ENCODE measurements around the gene PPTC7. TPM values are rescaled to one million over a fixed set of nuclear protein-coding genes. Genes with fewer than 3 reads are reported as not detected.

Gene PPTC7
- total and polyA plus RNA-seq, 2 experiments from 2014 or later = 2.4 to 3.4 TPM

GRCh38 chr12:110505332-110505731 is 77.8 kb downstream of the PPTC7 start:
- H3K79me2 ChIP-seq (ENCODE audit: insufficient read depth) = peaks cover 9% of the 10 kb centered on the region
- H3K9me3 ChIP-seq (ENCODE audit: low read depth) = no peaks in the 10 kb centered on the region
- WGBS, 2 experiments (ENCODE audit: low coverage in 1 of 2, low lambda C conversion rate in 2 of 2, missing lambda C conversion rate in 2 of 2) = 49 to 51% methylated on average over 3 of the region's 3 CpGs
- H2AFZ ChIP-seq = no peak overlapping the region
- H3K4me2 ChIP-seq (ENCODE audit: unreplicated experiment) = no peak overlapping the region
- no peaks in the 10 kb centered on the region for H4K20me1 ChIP-seq (ENCODE audit: insufficient read depth)
- H3K4me1 ChIP-seq (ENCODE audit: insufficient read depth) = peaks cover 5% of the 10 kb centered on the region
- no peaks in the 10 kb centered on the region for H3K27me3 ChIP-seq (replicated peaks; ENCODE audit: insufficient read depth)
- H3K9ac ChIP-seq = no peak overlapping the region
- H3K4me3 ChIP-seq = no peak overlapping the region
- H3F3A ChIP-seq (ENCODE audit: insufficient read depth) = peaks cover 11% of the 10 kb centered on the region; the same call in 1 of the 2 replicates
- no peak overlapping the region for H3K27ac ChIP-seq
- DNase-seq = no peak
- no peaks in the 10 kb centered on the region for H3K9me2 ChIP-seq (ENCODE audit: insufficient read depth)
- H3K36me3 ChIP-seq (ENCODE audit: low read depth) = no peaks in the 10 kb centered on the region
- in situ Hi-C loops (cut with MboI) = no loop called here
- TF ChIP-seq EZH2 (IDR thresholded peaks at IDR 0.05; ENCODE audit: insufficient read depth, poor library complexity, severe bottlenecking) (no peak), EZH2phosphoT487 (IDR thresholded peaks at IDR 0.05; ENCODE audit: insufficient read depth, low read depth) (no peak)

GRCh38 chr12:110503432-110503831 is 79.7 kb downstream of the PPTC7 start:
- no peak for DNase-seq
- no peaks in the 10 kb centered on the region for H4K20me1 ChIP-seq (ENCODE audit: insufficient read depth)
- in situ Hi-C loops (cut with MboI) = no loop called here
- no peaks in the 10 kb centered on the region for H3K9me2 ChIP-seq (ENCODE audit: insufficient read depth)
- no peaks in the 10 kb centered on the region for H3K36me3 ChIP-seq (ENCODE audit: low read depth)
- H3K9me3 ChIP-seq (ENCODE audit: low read depth) = no peaks in the 10 kb centered on the region
- H3K4me2 ChIP-seq (ENCODE audit: unreplicated experiment) = no peak overlapping the region
- no peak overlapping the region for H2AFZ ChIP-seq
- no peak overlapping the region for H3K27ac ChIP-seq
- H3K9ac ChIP-seq = no peak overlapping the region
- H3F3A ChIP-seq (ENCODE audit: insufficient read depth) = peaks cover 26% of the 10 kb centered on the region
- no peak overlapping the region for H3K4me3 ChIP-seq
- peaks cover 24% of the 10 kb centered on the region for H3K4me1 ChIP-seq (ENCODE audit: insufficient read depth)
- H3K79me2 ChIP-seq (ENCODE audit: insufficient read depth) = peaks cover 28% of the 10 kb centered on the region
- H3K27me3 ChIP-seq (replicated peaks; ENCODE audit: insufficient read depth) = no peaks in the 10 kb centered on the region
- TF ChIP-seq EZH2 (IDR thresholded peaks at IDR 0.05; ENCODE audit: insufficient read depth, poor library complexity, severe bottlenecking) (no peak), EZH2phosphoT487 (IDR thresholded peaks at IDR 0.05; ENCODE audit: insufficient read depth, low read depth) (no peak)
- WGBS, 2 experiments (ENCODE audit: low coverage in 1 of 2, low lambda C conversion rate in 2 of 2, missing lambda C conversion rate in 2 of 2) = 47 to 55% methylated on average over 1 of the region's 1 CpG

- 13 to 14% methylated on average over 54 to 60 of the region's 61 CpGs for WGBS, 2 experiments (ENCODE audit: low coverage in 1 of 2, low lambda C conversion rate in 2 of 2, missing lambda C conversion rate in 2 of 2)
- Histone ChIP-seq H3K36me3 (ENCODE audit: low read depth) (no peaks in the 10 kb centered on the region), H3K9me3 (ENCODE audit: low read depth) (no peaks in the 10 kb centered on the region), H3K79me2 (ENCODE audit: insufficient read depth) (peaks cover 42% of the 10 kb centered on the region), H2AFZ (peak within 1 kb of the TSS; percentile 94), H3K4me2 (ENCODE audit: unreplicated experiment) (peak within 1 kb of the TSS; percentile 79), H3K9ac (peak within 1 kb of the TSS; percentile 87), H3K4me3 (peak within 1 kb of the TSS; percentile 86), H3K27me3 (replicated peaks; ENCODE audit: insufficient read depth) (no peaks in the 10 kb centered on the region), H4K20me1 (ENCODE audit: insufficient read depth) (no peaks in the 10 kb centered on the region), H3K9me2 (ENCODE audit: insufficient read depth) (no peaks in the 10 kb centered on the region), H3F3A (ENCODE audit: insufficient read depth) (peaks cover 30% of the 10 kb centered on the region), H3K27ac (peak within 1 kb of the TSS; percentile 79), H3K4me1 (ENCODE audit: insufficient read depth) (peaks cover 26% of the 10 kb centered on the region)
- in situ Hi-C loops (cut with MboI) = no loop called here
- TF ChIP-seq EZH2 (IDR thresholded peaks at IDR 0.05; ENCODE audit: insufficient read depth, poor library complexity, severe bottlenecking) = no peak
- TF ChIP-seq EZH2phosphoT487 (IDR thresholded peaks at IDR 0.05; ENCODE audit: insufficient read depth, low read depth) = no peak
- DNase-seq = peak; percentile 99
These were observed 81.1 kb downstream of the PPTC7 start, which contains the start of the genes RAD9B and VPS29 for GRCh38 chr12:110501752-110502738. TSS of gene RAD9B (plus strand) at chr12:110502331. CDS start at chr12:110502338, 7 bp downstream. TSS of gene VPS29 (minus strand) at chr12:110502111. CDS start at chr12:110502051, 60 bp downstream.

- Histone ChIP-seq H2AFZ (peak overlapping the region; percentile 94), H4K20me1 (ENCODE audit: insufficient read depth) (no peaks in the 10 kb centered on the region), H3K9me2 (ENCODE audit: insufficient read depth) (no peaks in the 10 kb centered on the region), H3K9me3 (ENCODE audit: low read depth) (no peaks in the 10 kb centered on the region), H3K4me1 (ENCODE audit: insufficient read depth) (peaks cover 26% of the 10 kb centered on the region), H3K27me3 (replicated peaks; ENCODE audit: insufficient read depth) (no peaks in the 10 kb centered on the region), H3F3A (ENCODE audit: insufficient read depth) (peaks cover 34% of the 10 kb centered on the region), H3K36me3 (ENCODE audit: low read depth) (peaks cover 6% of the 10 kb centered on the region), H3K4me3 (peak overlapping the region; percentile 86), H3K4me2 (ENCODE audit: unreplicated experiment) (peak overlapping the region; percentile 79), H3K79me2 (ENCODE audit: insufficient read depth) (peaks cover 49% of the 10 kb centered on the region), H3K9ac (peak overlapping the region; percentile 87), H3K27ac (peak overlapping the region; percentile 79)
- TF ChIP-seq EZH2 (IDR thresholded peaks at IDR 0.05; ENCODE audit: insufficient read depth, poor library complexity, severe bottlenecking) = no peak
- no peak for TF ChIP-seq EZH2phosphoT487 (IDR thresholded peaks at IDR 0.05; ENCODE audit: insufficient read depth, low read depth)
- 0 to 1% methylated on average over 17 of the region's 17 CpGs for WGBS, 2 experiments (ENCODE audit: low coverage in 1 of 2, low lambda C conversion rate in 2 of 2, missing lambda C conversion rate in 2 of 2)
- in situ Hi-C loops (cut with MboI) = no loop called here
- DNase-seq = peak; percentile 85
These were observed 81.7 kb downstream of the PPTC7 start for GRCh38 chr12:110501399-110501751.
